ENCODE data around the gene PDIA3.

Gene PDIA3

GRCh38 chr15:43799209-43799944 is 53.1 kb downstream of the PDIA3 start:
- Histone ChIP-seq H3K4ac (ENCODE audit: low read depth in 1 of 2, low read length in 2 of 2) (peak overlapping the region in 1 of 2 experiments; percentile 81), H4K8ac (ENCODE audit: low read length) (peak overlapping the region; percentile 89), H3K27me3 (ENCODE audit: control insufficient read depth in 1 of 2, insufficient read depth in 1 of 2, low read length in 2 of 2) (no peaks in the 10 kb centered on the region), H4K91ac (ENCODE audit: low read length) (peak overlapping the region; percentile 23), H3K4me2 (ENCODE audit: low read length, poor library complexity, severe bottlenecking) (no peak overlapping the region), H3K4me1 (ENCODE audit: control insufficient read depth, insufficient read depth, low read depth, low read length) (peaks cover 26% of the 10 kb centered on the region), H2BK5ac (ENCODE audit: low read depth, low read length, poor library complexity, severe bottlenecking) (no peak overlapping the region), H3K79me1 (replicated peaks; ENCODE audit: low read length, poor library complexity, severe bottlenecking) (peaks cover 13% of the 10 kb centered on the region), H3K4me3 (ENCODE audit: insufficient read depth in 1 of 2, low read depth in 1 of 2, low read length in 2 of 2) (no peak overlapping the region), H3K9ac (ENCODE audit: low read length) (peak overlapping the region; percentile 96), H3K23ac (ENCODE audit: low read length in 2 of 2) (no peak overlapping the region), H2AK5ac (ENCODE audit: low read length, severe bottlenecking) (peak overlapping the region; percentile 56), H2BK15ac (ENCODE audit: low read depth, poor library complexity, severe bottlenecking) (no peak overlapping the region), H3K14ac (ENCODE audit: low read length in 2 of 2) (no peak overlapping the region), H2BK12ac (ENCODE audit: low read length in 2 of 2) (peak overlapping the region in 1 of 2 experiments; percentile 68), H2AFZ (ENCODE audit: low read depth, low read length) (no peak overlapping the region), H3K9me3 (ENCODE audit: control insufficient read depth, low read length) (no peaks in the 10 kb centered on the region), H3K36me3 (ENCODE audit: control insufficient read depth in 1 of 2, insufficient read depth in 2 of 2, low read depth in 1 of 2, low read length in 2 of 2) (peaks cover 49 to 82% of the 10 kb centered on the region in 2 experiments), H2BK120ac (ENCODE audit: low read depth, low read length) (no peak overlapping the region), H3K18ac (ENCODE audit: low read depth in 1 of 2, low read length in 2 of 2) (peak overlapping the region in 1 of 2 experiments; percentile 46), H3K27ac (ENCODE audit: low read length, poor library complexity, severe bottlenecking) (no peak overlapping the region)
- DNase-seq = no peak
- 93% methylated on average over 16 of the region's 16 CpGs for WGBS

DNA sequence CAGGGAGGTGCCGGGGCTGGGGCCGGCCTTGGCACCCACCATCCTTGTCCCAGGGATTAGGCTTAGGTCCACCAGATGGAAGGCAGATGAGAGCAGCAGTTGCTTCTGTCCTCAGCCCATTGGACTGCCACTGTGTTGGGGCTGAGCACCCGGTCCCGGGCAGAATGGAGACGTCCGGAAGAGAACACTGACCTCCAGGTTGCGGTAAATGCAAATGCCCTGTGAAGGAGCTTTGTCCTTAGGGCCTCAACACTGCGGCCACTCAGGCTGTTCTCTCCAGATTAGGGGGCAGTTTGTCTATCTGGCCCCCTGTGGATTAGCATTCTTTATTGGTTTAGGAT is 53.7 kb downstream of the PDIA3 start, which contains the start of gene SERINC4:
Gene SERINC4, minus strand, starts transcription at position 276 of the 341 bp plus-strand sequence. Its CDS starts 234 bp downstream, at position 42.
- peak within 1 kb of the TSS; percentile 96 for H3K9ac ChIP-seq (ENCODE audit: low read length)
- no peaks in the 10 kb centered on the region for H3K9me3 ChIP-seq (ENCODE audit: control insufficient read depth, low read length)
- H3K79me1 ChIP-seq (replicated peaks; ENCODE audit: low read length, poor library complexity, severe bottlenecking) = peaks cover 10% of the 10 kb centered on the region
- peak within 1 kb of the TSS in 1 of 2 experiments; percentile 46 for H3K18ac ChIP-seq (ENCODE audit: low read depth in 1 of 2, low read length in 2 of 2)
- peak within 1 kb of the TSS; percentile 23 for H4K91ac ChIP-seq (ENCODE audit: low read length)
- peak within 1 kb of the TSS; percentile 76 for H3K4me2 ChIP-seq (ENCODE audit: low read length, poor library complexity, severe bottlenecking)
- peak within 1 kb of the TSS; percentile 67 for H3K27ac ChIP-seq (ENCODE audit: low read length, poor library complexity, severe bottlenecking)
- H3K4ac ChIP-seq (ENCODE audit: low read depth in 1 of 2, low read length in 2 of 2) = peak within 1 kb of the TSS; percentile 66 to 81
- H3K4me3 ChIP-seq (ENCODE audit: insufficient read depth in 1 of 2, low read depth in 1 of 2, low read length in 2 of 2) = peak within 1 kb of the TSS; percentile 73 to 97
- no peak for DNase-seq
- H3K36me3 ChIP-seq (ENCODE audit: control insufficient read depth in 1 of 2, insufficient read depth in 2 of 2, low read depth in 1 of 2, low read length in 2 of 2) = peaks cover 45 to 82% of the 10 kb centered on the region in 2 experiments
- WGBS = 96% methylated on average over 8 of the region's 8 CpGs
- H3K23ac ChIP-seq (ENCODE audit: low read length in 2 of 2) = peak within 1 kb of the TSS in 1 of 2 experiments; percentile 5
- peak within 1 kb of the TSS; percentile 89 for H4K8ac ChIP-seq (ENCODE audit: low read length)
- H2BK120ac ChIP-seq (ENCODE audit: low read depth, low read length) = no peak within 1 kb of the TSS
- H2BK15ac ChIP-seq (ENCODE audit: low read depth, poor library complexity, severe bottlenecking) = no peak within 1 kb of the TSS
- H3K4me1 ChIP-seq (ENCODE audit: control insufficient read depth, insufficient read depth, low read depth, low read length) = peaks cover 20% of the 10 kb centered on the region
- H3K27me3 ChIP-seq (ENCODE audit: control insufficient read depth in 1 of 2, insufficient read depth in 1 of 2, low read length in 2 of 2) = no peaks in the 10 kb centered on the region
- H2BK12ac ChIP-seq (ENCODE audit: low read length in 2 of 2) = peak within 1 kb of the TSS in 1 of 2 experiments; percentile 68
- no peak within 1 kb of the TSS for H3K14ac ChIP-seq (ENCODE audit: low read length in 2 of 2)
- H2BK5ac ChIP-seq (ENCODE audit: low read depth, low read length, poor library complexity, severe bottlenecking) = no peak within 1 kb of the TSS
- H2AFZ ChIP-seq (ENCODE audit: low read depth, low read length) = no peak within 1 kb of the TSS
- peak within 1 kb of the TSS; percentile 56 for H2AK5ac ChIP-seq (ENCODE audit: low read length, severe bottlenecking)

- Histone ChIP-seq H2BK5ac (ENCODE audit: low read depth, low read length, poor library complexity, severe bottlenecking) (no peak within 1 kb of the TSS), H2AFZ (ENCODE audit: low read depth, low read length) (no peak within 1 kb of the TSS), H3K4me3 (ENCODE audit: insufficient read depth in 1 of 2, low read depth in 1 of 2, low read length in 2 of 2) (peak within 1 kb of the TSS; percentile 73 to 97), H3K27ac (ENCODE audit: low read length, poor library complexity, severe bottlenecking) (peak within 1 kb of the TSS; percentile 67), H3K14ac (ENCODE audit: low read length in 2 of 2) (no peak within 1 kb of the TSS), H2BK12ac (ENCODE audit: low read length in 2 of 2) (peak within 1 kb of the TSS in 1 of 2 experiments; percentile 68), H3K4me1 (ENCODE audit: control insufficient read depth, insufficient read depth, low read depth, low read length) (peaks cover 17% of the 10 kb centered on the region), H3K9ac (ENCODE audit: low read length) (peak within 1 kb of the TSS; percentile 96), H3K23ac (ENCODE audit: low read length in 2 of 2) (peak within 1 kb of the TSS in 1 of 2 experiments; percentile 5), H3K9me3 (ENCODE audit: control insufficient read depth, low read length) (no peaks in the 10 kb centered on the region), H4K8ac (ENCODE audit: low read length) (peak within 1 kb of the TSS; percentile 89), H3K79me1 (replicated peaks; ENCODE audit: low read length, poor library complexity, severe bottlenecking) (peaks cover 7% of the 10 kb centered on the region), H3K4ac (ENCODE audit: low read depth in 1 of 2, low read length in 2 of 2) (peak within 1 kb of the TSS; percentile 66 to 81), H2BK120ac (ENCODE audit: low read depth, low read length) (no peak within 1 kb of the TSS), H4K91ac (ENCODE audit: low read length) (peak within 1 kb of the TSS; percentile 23), H2BK15ac (ENCODE audit: low read depth, poor library complexity, severe bottlenecking) (no peak within 1 kb of the TSS), H3K27me3 (ENCODE audit: control insufficient read depth in 1 of 2, insufficient read depth in 1 of 2, low read length in 2 of 2) (no peaks in the 10 kb centered on the region), H3K4me2 (ENCODE audit: low read length, poor library complexity, severe bottlenecking) (peak within 1 kb of the TSS; percentile 76), H3K36me3 (ENCODE audit: control insufficient read depth in 1 of 2, insufficient read depth in 2 of 2, low read depth in 1 of 2, low read length in 2 of 2) (peaks cover 44 to 82% of the 10 kb centered on the region in 2 experiments), H2AK5ac (ENCODE audit: low read length, severe bottlenecking) (peak within 1 kb of the TSS; percentile 56), H3K18ac (ENCODE audit: low read depth in 1 of 2, low read length in 2 of 2) (peak within 1 kb of the TSS in 1 of 2 experiments; percentile 46)
- WGBS = 11% methylated on average over 44 of the region's 44 CpGs
- DNase-seq = peak; percentile 89
Observed at GRCh38 chr15:43800286-43801141, 54.3 kb downstream of the PDIA3 start, which contains the start of gene HYPK. TSS of gene HYPK (plus strand) at chr15:43800599. CDS start at chr15:43800623, 24 bp downstream.

Measured in mesenchymal stem cell (in vitro differentiated cells and primary cell).